SK-N-SH (cell line): ENCODE results near the gene HAND2. TPM values are rescaled to one million over a fixed set of nuclear protein-coding genes. Genes with fewer than 3 reads are reported as not detected.

ENCODE experiments used
- CTCF ChIA-PET: fragments of 300-600, 350-600 bp; formaldehyde crosslinking; extraction: SDS; loops from one replicate; lab custom pipeline; 2021; lab: Yijun Ruan, JAX
- POLR2A ChIA-PET: fragments of 350-600 bp; sonication (Branson Sonifier 250); formaldehyde crosslinking; extraction: SDS; loops from one replicate; lab custom pipeline; 2020; ENCODE audit warnings: antibody characterized with exemption, inconsistent platforms; lab: Yijun Ruan, JAX
- DNase-seq: peaks from one replicate; pipeline ENCODE4 v3.0.0; 2012
- H2AFZ ChIP-seq: fragments of 200-600 bp; sonication (generic); 2 replicates; pipeline ENCODE4 v1.8.1; 2016; ENCODE audit warnings: antibody characterized with exemption, mild to moderate bottlenecking, low read depth
- H3F3A ChIP-seq: fragments of 200-600 bp; sonication (generic); replicated peaks from 2 replicates; pipeline ENCODE3; 2016; ENCODE audit warnings: antibody characterized with exemption, mild to moderate bottlenecking; ENCODE audit not compliant: insufficient read depth
- H3K27ac ChIP-seq, 2 experiments: fragments of 200-500 bp in 1 of 2; fragments of 200-600 bp in 1 of 2; sonication (Bioruptor generic) in 1 of 2; sonication (generic), shearing (Covaris generic) in 1 of 2; 2 replicates each; pipeline versions ENCODE4 v1.5.1 to v1.6.1; 2014 to 2016; ENCODE audit warnings: low read depth in 2 of 2, inconsistent platforms in 1 of 2, low read length in 1 of 2, mild to moderate bottlenecking in 1 of 2, mixed read lengths in 1 of 2
- H3K27me3 ChIP-seq: fragments of 200-600 bp; sonication (generic), shearing (Covaris generic); 2 replicates; pipeline ENCODE4 v1.6.1; 2016; ENCODE audit warnings: mixed run types; ENCODE audit not compliant: insufficient read depth
- H3K36me3 ChIP-seq, 2 experiments: fragments of 200-500 bp in 1 of 2; fragments of 200-600 bp in 1 of 2; sonication (Bioruptor generic) in 1 of 2; sonication (generic) in 1 of 2; replicated peaks in 1 of 2; 2 replicates each; pipeline versions ENCODE3 to v1.5.1; 2014 to 2016; ENCODE audit warnings: low read length in 1 of 2, mild to moderate bottlenecking in 1 of 2; ENCODE audit not compliant: insufficient read depth in 2 of 2, control insufficient read depth in 1 of 2
- H3K4me1 ChIP-seq, 2 experiments: fragments of 200-500 bp in 1 of 2; fragments of 200-600 bp in 1 of 2; sonication (Bioruptor generic) in 1 of 2; sonication (generic), shearing (Covaris generic) in 1 of 2; 2 replicates each; pipeline versions ENCODE4 v1.5.1 to v1.6.1; 2014 to 2016; ENCODE audit warnings: low read depth in 1 of 2, low read length in 1 of 2, mixed run types in 1 of 2; ENCODE audit not compliant: insufficient read depth in 2 of 2, control insufficient read depth in 1 of 2
- H3K4me2 ChIP-seq: fragments of 200-600 bp; sonication (generic), shearing (Covaris generic); 2 replicates; pipeline ENCODE4 v1.6.1; 2017; ENCODE audit warnings: mixed run types
- H3K4me3 ChIP-seq, 2 experiments: fragments of 200-500 bp in 1 of 2; fragments of 200-600 bp in 1 of 2; sonication (Bioruptor generic) in 1 of 2; sonication (generic), shearing (Covaris generic) in 1 of 2; 2 replicates each; pipeline versions ENCODE4 v1.5.1 to v1.8.1; 2014 to 2016; ENCODE audit warnings: low read depth in 2 of 2, inconsistent platforms in 1 of 2, low read length in 1 of 2, mild to moderate bottlenecking in 1 of 2, mixed read lengths in 1 of 2, moderate library complexity in 1 of 2
- H3K79me2 ChIP-seq: fragments of 200-600 bp; sonication (generic); 2 replicates; pipeline ENCODE4 v1.8.1; 2017; ENCODE audit warnings: mild to moderate bottlenecking; ENCODE audit not compliant: insufficient read depth
- H3K9ac ChIP-seq: fragments of 200-600 bp; sonication (generic); 2 replicates; pipeline ENCODE4 v1.6.1; 2017; ENCODE audit warnings: mixed run types
- H3K9me2 ChIP-seq: fragments of 200-600 bp; sonication (generic); 2 replicates; pipeline ENCODE4 v1.6.1; 2017; ENCODE audit warnings: mixed run types
- H3K9me3 ChIP-seq: fragments of 200-600 bp; sonication (generic); 2 replicates; pipeline ENCODE4 v1.6.1; 2017; ENCODE audit warnings: mixed run types, mild to moderate bottlenecking, moderate library complexity
- H4K20me1 ChIP-seq: fragments of 200-600 bp; sonication (generic); 2 replicates; pipeline ENCODE4 v1.6.1; 2017; ENCODE audit warnings: mild to moderate bottlenecking, mixed run types; ENCODE audit not compliant: insufficient read depth
- CHD2 ChIP-seq: fragments of 150-350 bp; IDR thresholded peaks from 2 replicates; pipeline ENCODE4 v1.6.1; 2018; ENCODE audit warnings: low read length; ENCODE audit not compliant: partially characterized antibody
- EP300 ChIP-seq, 2 experiments: IDR thresholded peaks; 2 replicates each; pipeline versions ENCODE4 v1.4.0 to v1.6.1; 2012; ENCODE audit warnings: borderline replicate concordance in 1 of 2, low read depth in 1 of 2, low read length in 1 of 2
- EZH2phosphoT487 ChIP-seq: fragments of 200-600 bp; sonication (generic); IDR thresholded peaks from 2 replicates; pipeline ENCODE4 v1.6.1; 2017; ENCODE audit warnings: low read depth, mixed run types, mild to moderate bottlenecking, antibody characterized with exemption, moderate library complexity, borderline replicate concordance
- JUND ChIP-seq: IDR thresholded peaks from 2 replicates; pipeline ENCODE4 v1.4.0; 2012
- MAX ChIP-seq: IDR thresholded peaks from 2 replicates; pipeline ENCODE4 v1.4.0; 2012; ENCODE audit warnings: low read depth
- NFIC ChIP-seq: IDR thresholded peaks from 2 replicates; pipeline ENCODE4 v1.4.0; 2012; ENCODE audit warnings: borderline replicate concordance
- RCOR1 ChIP-seq: fragments of 150-350 bp; IDR thresholded peaks from 2 replicates; pipeline ENCODE4 v1.6.1; 2017; ENCODE audit warnings: antibody characterized with exemption, low read length
- RFX5 ChIP-seq: IDR thresholded peaks from 2 replicates; pipeline ENCODE4 v1.6.1; 2012; ENCODE audit warnings: mild to moderate bottlenecking, improper control_type of control experiment, low read length
- RXRA ChIP-seq: IDR thresholded peaks from 2 replicates; pipeline ENCODE4 v1.4.0; 2012; ENCODE audit warnings: low read depth, mild to moderate bottlenecking, borderline replicate concordance
- TAF1 ChIP-seq: IDR thresholded peaks from 2 replicates; pipeline ENCODE4 v1.6.1; 2012; ENCODE audit warnings: low read depth, mild to moderate bottlenecking, low read length, moderate library complexity, borderline replicate concordance
- YY1 ChIP-seq: IDR thresholded peaks from 2 replicates; pipeline ENCODE4 v1.4.0; 2012; ENCODE audit warnings: low read depth, mild to moderate bottlenecking
- WGBS: methylation state at CpG from one replicate; pipeline ENCODE4 v1.1.6; 2017; ENCODE audit warnings: low lambda C conversion rate; 5-methylcytosine and 5-hydroxymethylcytosine counted together
- polyA plus RNA-seq, 3 experiments: library from polyadenylated mRNA; depleted of rRNA; stranded (reverse); fragments of >200 nt; gene quantifications; 2 replicates each; pipeline ENCODE4 v1.2.3, GENCODE V29; 2012
- TF ChIP-seq, protein P1 (sequence below): IDR thresholded peaks from 2 replicates; pipeline ENCODE4 v1.6.1; 2012; ENCODE audit warnings: mild to moderate bottlenecking, low read depth, low read length, moderate library complexity
- TF ChIP-seq, protein P2 (sequence below): IDR thresholded peaks from 2 replicates; pipeline ENCODE4 v1.4.0; 2012; ENCODE audit warnings: low read depth, borderline replicate concordance

HAND2 gene
- polyA plus RNA-seq, 1 of the 3 experiments (the other 2 are of a cell fraction), result 106 TPM

DNA sequence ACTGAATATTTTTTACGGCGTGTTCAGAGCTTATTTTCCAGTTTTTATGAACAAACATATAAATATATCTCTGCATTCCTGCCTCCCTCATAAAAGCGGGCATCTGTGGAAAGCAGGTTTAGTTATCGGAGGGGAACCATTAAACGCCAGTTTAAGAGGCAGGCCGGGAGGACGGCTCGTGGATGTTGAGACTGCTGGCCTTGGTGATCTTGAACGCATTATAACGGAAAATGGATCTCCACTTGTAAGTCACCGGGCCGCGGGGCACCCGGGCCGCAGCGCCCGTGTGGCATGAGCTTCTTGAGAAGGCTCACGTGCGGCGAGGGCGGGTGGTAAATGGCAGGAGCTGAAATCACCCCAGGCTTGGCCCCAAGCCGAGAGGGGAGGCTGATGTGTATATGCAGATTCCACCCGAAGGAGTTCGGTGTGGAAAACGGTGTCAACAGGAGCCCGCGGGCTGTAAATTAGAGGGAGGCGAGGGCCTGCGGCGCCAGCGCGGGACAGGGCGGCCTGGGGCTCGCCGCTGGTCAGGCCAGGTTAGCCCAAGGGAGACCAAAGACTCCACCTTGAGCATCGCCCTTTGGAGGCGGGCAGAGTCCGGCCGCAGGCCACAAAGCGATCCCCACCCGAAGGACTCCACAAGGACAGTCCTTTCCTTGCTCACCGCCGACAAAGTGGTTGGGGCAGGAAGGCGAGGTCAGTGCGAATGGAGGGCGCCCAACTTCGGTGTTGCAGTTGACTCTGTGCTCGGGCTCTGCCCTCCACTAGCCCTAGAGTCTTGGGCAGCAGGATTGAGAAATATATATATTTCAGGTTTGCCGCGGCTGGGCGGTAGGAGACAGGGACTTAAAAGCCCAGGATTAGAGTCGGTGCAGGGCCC lies 1.3 kb upstream of the HAND2 start:
- H3K9me2 ChIP-seq, result no peaks in the 10 kb centered on the region
- H3K79me2 ChIP-seq, result peaks cover 98% of the 10 kb centered on the region
- ChIA-PET CTCF (interaction anchor here (0.8 to 2.9 kb wide), 8 partner anchors 8 to 487 kb away, joined by 3 to 17 read pairs (median 4); no protein-coding TSS in a partner anchor), POLR2A (interaction anchor here (0.7 to 11.7 kb wide), 23 partner anchors 10 to 686 kb away, joined by 3 to 160 read pairs (median 19); no protein-coding TSS in a partner anchor)
- peak overlapping the region; percentile 61 to 83 for H3K4me3 ChIP-seq
- H3K27ac ChIP-seq, result peak overlapping the region; percentile 91 to 99
- peaks cover 0 to 7% of the 10 kb centered on the region in 2 experiments; a peak in 2 of 4 replicates for H3K4me1 ChIP-seq
- TF ChIP-seq EZH2phosphoT487 (0 out of 2 replicates have a peak, but pooled peaks have one; percentile 25), YY1 (peak; percentile 36; the same call in 1 of the 2 replicates), MAX (peak; percentile 48), EP300 (IDR thresholded peaks at IDR 0.05; ENCODE audit: borderline replicate concordance in 1 of 2, low read depth in 1 of 2, low read length in 1 of 2) (no peak), TAF1 (peak; percentile 18; the same call in 1 of the 2 replicates)
- TF ChIP-seq, protein P1, sequence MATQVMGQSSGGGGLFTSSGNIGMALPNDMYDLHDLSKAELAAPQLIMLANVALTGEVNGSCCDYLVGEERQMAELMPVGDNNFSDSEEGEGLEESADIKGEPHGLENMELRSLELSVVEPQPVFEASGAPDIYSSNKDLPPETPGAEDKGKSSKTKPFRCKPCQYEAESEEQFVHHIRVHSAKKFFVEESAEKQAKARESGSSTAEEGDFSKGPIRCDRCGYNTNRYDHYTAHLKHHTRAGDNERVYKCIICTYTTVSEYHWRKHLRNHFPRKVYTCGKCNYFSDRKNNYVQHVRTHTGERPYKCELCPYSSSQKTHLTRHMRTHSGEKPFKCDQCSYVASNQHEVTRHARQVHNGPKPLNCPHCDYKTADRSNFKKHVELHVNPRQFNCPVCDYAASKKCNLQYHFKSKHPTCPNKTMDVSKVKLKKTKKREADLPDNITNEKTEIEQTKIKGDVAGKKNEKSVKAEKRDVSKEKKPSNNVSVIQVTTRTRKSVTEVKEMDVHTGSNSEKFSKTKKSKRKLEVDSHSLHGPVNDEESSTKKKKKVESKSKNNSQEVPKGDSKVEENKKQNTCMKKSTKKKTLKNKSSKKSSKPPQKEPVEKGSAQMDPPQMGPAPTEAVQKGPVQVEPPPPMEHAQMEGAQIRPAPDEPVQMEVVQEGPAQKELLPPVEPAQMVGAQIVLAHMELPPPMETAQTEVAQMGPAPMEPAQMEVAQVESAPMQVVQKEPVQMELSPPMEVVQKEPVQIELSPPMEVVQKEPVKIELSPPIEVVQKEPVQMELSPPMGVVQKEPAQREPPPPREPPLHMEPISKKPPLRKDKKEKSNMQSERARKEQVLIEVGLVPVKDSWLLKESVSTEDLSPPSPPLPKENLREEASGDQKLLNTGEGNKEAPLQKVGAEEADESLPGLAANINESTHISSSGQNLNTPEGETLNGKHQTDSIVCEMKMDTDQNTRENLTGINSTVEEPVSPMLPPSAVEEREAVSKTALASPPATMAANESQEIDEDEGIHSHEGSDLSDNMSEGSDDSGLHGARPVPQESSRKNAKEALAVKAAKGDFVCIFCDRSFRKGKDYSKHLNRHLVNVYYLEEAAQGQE, result no peak
- H2AFZ ChIP-seq, result peak overlapping the region; percentile 40; the same call in 1 of the 2 replicates
- peak overlapping the region; percentile 90 for H3K4me2 ChIP-seq
- H3K36me3 ChIP-seq, result peaks cover 19 to 49% of the 10 kb centered on the region in 2 experiments
- peaks cover 10% of the 10 kb centered on the region for H3F3A ChIP-seq
- H3K27me3 ChIP-seq, result no peaks in the 10 kb centered on the region
- peaks cover 10% of the 10 kb centered on the region; the same call in 1 of the 2 replicates for H4K20me1 ChIP-seq
- WGBS, result 15% methylated on average over 41 of the region's 52 CpGs
- no peaks in the 10 kb centered on the region for H3K9me3 ChIP-seq
- H3K9ac ChIP-seq, result peak overlapping the region; percentile 98
- DNase-seq, result no peak

DNA sequence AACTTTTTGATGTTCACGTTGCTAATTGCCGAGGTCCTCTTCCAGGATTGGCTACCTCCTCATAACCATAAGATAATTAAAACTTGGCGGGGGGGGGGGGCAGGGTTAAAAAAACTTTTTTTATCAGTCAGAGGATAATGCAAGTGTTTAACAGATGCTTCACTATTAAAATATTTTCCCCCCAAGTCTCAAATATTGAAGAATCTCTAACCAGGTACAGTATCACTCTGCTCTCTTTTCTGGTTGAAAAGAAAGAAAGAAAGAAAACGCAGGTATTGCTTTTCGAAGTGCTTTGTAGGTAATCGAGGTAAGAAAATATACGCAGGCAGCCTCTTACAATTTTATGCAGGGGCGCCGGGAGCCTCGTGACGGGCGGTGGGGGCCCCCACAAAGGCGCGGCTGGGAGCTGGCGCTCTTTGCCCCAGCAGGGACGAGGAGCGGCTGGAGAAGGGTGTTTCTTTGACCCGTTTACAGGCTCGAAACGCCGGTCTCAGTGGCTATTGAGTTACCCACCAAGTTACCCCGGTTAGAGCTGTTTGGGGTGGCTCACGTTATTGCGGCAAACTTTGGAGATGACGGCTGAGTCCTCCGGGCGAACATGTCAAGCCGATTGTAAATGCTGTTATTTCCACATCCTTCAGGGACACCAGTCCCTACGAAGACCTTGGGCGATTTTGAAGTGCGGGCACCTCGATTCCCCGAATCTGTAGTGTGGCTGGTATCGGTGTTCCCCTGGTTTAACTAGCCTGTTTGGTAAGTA lies 477 bp upstream of the HAND2 start:
- peak overlapping the region; percentile 40; the same call in 1 of the 2 replicates for H2AFZ ChIP-seq
- peaks cover 14% of the 10 kb centered on the region for H3F3A ChIP-seq
- peaks cover 10% of the 10 kb centered on the region; the same call in 1 of the 2 replicates for H4K20me1 ChIP-seq
- peak overlapping the region; percentile 98 for H3K9ac ChIP-seq
- peak; percentile 36 for DNase-seq
- ChIA-PET CTCF (interaction anchor here (0.8 to 2.3 kb wide), 10 partner anchors 8 to 624 kb away, joined by 3 to 12 read pairs (median 3); no protein-coding TSS in a partner anchor), POLR2A (interaction anchor here (0.6 to 11.7 kb wide), 36 partner anchors 9 to 732 kb away, joined by 3 to 160 read pairs (median 14); no protein-coding TSS in a partner anchor)
- TF ChIP-seq JUND (no peak), NFIC (no peak), EZH2phosphoT487 (no peak), RCOR1 (0 out of 2 replicates have a peak, but pooled peaks have one; percentile 48), RFX5 (peak; percentile 44), RXRA (no peak), CHD2 (no peak)
- TF ChIP-seq, protein P2, sequence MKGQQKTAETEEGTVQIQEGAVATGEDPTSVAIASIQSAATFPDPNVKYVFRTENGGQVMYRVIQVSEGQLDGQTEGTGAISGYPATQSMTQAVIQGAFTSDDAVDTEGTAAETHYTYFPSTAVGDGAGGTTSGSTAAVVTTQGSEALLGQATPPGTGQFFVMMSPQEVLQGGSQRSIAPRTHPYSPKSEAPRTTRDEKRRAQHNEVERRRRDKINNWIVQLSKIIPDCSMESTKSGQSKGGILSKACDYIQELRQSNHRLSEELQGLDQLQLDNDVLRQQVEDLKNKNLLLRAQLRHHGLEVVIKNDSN, result no peak
- TF ChIP-seq, protein P1, result no peak
- peaks cover 25 to 48% of the 10 kb centered on the region in 2 experiments for H3K36me3 ChIP-seq
- peaks cover 0 to 3% of the 10 kb centered on the region in 2 experiments; a peak in 2 of 4 replicates for H3K4me1 ChIP-seq
- H3K27me3 ChIP-seq, result no peaks in the 10 kb centered on the region
- peak overlapping the region; percentile 91 to 99 for H3K27ac ChIP-seq
- H3K9me2 ChIP-seq, result no peaks in the 10 kb centered on the region
- peak overlapping the region; percentile 90 for H3K4me2 ChIP-seq
- WGBS, result 13% methylated on average over 21 of the region's 34 CpGs
- H3K9me3 ChIP-seq, result no peaks in the 10 kb centered on the region
- H3K79me2 ChIP-seq, result peaks cover 98% of the 10 kb centered on the region
- H3K4me3 ChIP-seq, result peak overlapping the region; percentile 61 to 83
